ENCODE data around the gene COMMD1. TPM values are rescaled to one million over a fixed set of nuclear protein-coding genes. Genes with fewer than 3 reads are reported as not detected.

COMMD1 gene
- total RNA-seq, 1 donor from 2014 or later, result 39.7 TPM

DNA sequence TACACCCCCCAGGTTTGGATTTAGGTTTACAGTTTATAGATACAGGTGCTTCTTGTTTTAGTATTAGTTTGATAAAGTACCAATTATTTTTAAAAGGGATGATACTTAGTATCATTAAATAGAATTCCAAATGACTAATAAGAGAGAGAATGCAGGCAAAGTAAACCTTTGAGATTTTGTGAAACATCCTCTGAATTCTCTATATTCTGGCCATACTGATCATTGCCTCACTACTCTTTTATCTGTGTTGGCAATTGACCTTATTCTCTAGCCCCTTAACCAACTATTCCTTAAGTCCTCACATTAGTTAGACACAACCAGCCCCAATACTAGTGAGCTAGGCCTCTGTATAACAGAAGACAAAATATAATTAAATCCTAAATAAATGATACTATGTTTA, 125.4 kb downstream of the COMMD1 start:
- H3K4me1 Mint-ChIP-seq (ENCODE audit: unreplicated experiment), result peaks cover 1% of the 10 kb centered on the region
- H3K27me3 Mint-ChIP-seq (ENCODE audit: unreplicated experiment), result no peaks in the 10 kb centered on the region
- no peak for DNase-seq (ENCODE audit: extremely low spot score, unreplicated experiment)
- H3K4me3 Mint-ChIP-seq (ENCODE audit: unreplicated experiment), result no peak overlapping the region
- H3K36me3 Mint-ChIP-seq (ENCODE audit: unreplicated experiment), result no peaks in the 10 kb centered on the region
- no peaks in the 10 kb centered on the region for H3K9me3 Mint-ChIP-seq (ENCODE audit: unreplicated experiment)
- H3K27ac Mint-ChIP-seq (ENCODE audit: unreplicated experiment), result no peak overlapping the region
- TF ChIP-seq, protein P1, sequence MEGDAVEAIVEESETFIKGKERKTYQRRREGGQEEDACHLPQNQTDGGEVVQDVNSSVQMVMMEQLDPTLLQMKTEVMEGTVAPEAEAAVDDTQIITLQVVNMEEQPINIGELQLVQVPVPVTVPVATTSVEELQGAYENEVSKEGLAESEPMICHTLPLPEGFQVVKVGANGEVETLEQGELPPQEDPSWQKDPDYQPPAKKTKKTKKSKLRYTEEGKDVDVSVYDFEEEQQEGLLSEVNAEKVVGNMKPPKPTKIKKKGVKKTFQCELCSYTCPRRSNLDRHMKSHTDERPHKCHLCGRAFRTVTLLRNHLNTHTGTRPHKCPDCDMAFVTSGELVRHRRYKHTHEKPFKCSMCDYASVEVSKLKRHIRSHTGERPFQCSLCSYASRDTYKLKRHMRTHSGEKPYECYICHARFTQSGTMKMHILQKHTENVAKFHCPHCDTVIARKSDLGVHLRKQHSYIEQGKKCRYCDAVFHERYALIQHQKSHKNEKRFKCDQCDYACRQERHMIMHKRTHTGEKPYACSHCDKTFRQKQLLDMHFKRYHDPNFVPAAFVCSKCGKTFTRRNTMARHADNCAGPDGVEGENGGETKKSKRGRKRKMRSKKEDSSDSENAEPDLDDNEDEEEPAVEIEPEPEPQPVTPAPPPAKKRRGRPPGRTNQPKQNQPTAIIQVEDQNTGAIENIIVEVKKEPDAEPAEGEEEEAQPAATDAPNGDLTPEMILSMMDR (IDR thresholded peaks at IDR 0.05), result no peak

GRCh38 chr2:62032096-62032495, 126.6 kb downstream of the COMMD1 start:
- Mint-ChIP-seq H3K4me1 (ENCODE audit: unreplicated experiment) (peaks cover 1% of the 10 kb centered on the region), H3K36me3 (ENCODE audit: unreplicated experiment) (no peaks in the 10 kb centered on the region), H3K4me3 (ENCODE audit: unreplicated experiment) (no peak overlapping the region), H3K27me3 (ENCODE audit: unreplicated experiment) (no peaks in the 10 kb centered on the region), H3K9me3 (ENCODE audit: unreplicated experiment) (no peaks in the 10 kb centered on the region), H3K27ac (ENCODE audit: unreplicated experiment) (no peak overlapping the region)
- no peak for DNase-seq (ENCODE audit: extremely low spot score, unreplicated experiment)
- TF ChIP-seq, protein P1 (IDR thresholded peaks at IDR 0.05), result no peak

- Mint-ChIP-seq H3K36me3 (ENCODE audit: unreplicated experiment) (no peaks in the 10 kb centered on the region), H3K4me1 (ENCODE audit: unreplicated experiment) (peaks cover 1% of the 10 kb centered on the region), H3K9me3 (ENCODE audit: unreplicated experiment) (no peaks in the 10 kb centered on the region), H3K4me3 (ENCODE audit: unreplicated experiment) (no peak overlapping the region), H3K27me3 (ENCODE audit: unreplicated experiment) (no peaks in the 10 kb centered on the region), H3K27ac (ENCODE audit: unreplicated experiment) (no peak overlapping the region)
- DNase-seq (ENCODE audit: extremely low spot score, unreplicated experiment), result no peak
- TF ChIP-seq, protein P1 (IDR thresholded peaks at IDR 0.05), result no peak
Observed at GRCh38 chr2:62034715-62035114, 129.2 kb downstream of the COMMD1 start.

DNA sequence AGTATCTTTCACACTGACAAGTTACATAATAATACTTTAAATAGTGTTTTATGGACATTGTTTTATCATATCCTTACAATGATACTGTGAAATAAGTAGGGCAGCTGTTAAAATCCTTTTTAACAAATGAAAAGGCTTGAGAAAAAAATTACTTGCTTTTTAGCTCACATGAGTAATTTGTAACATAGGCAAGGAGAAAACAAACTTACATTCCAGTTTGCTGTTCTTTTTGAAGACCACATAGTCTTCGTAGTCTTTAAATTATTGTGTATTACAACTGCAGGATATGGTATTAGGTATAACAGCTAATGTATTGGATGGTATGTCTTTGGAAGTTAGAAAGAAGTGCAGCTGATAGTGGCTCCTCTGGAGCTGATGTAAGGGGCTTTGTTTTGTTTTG, 130.8 kb downstream of the COMMD1 start:
- no peak for DNase-seq (ENCODE audit: extremely low spot score, unreplicated experiment)
- Mint-ChIP-seq H3K36me3 (ENCODE audit: unreplicated experiment) (no peaks in the 10 kb centered on the region), H3K9me3 (ENCODE audit: unreplicated experiment) (no peaks in the 10 kb centered on the region), H3K4me3 (ENCODE audit: unreplicated experiment) (no peak overlapping the region), H3K27me3 (ENCODE audit: unreplicated experiment) (no peaks in the 10 kb centered on the region), H3K27ac (ENCODE audit: unreplicated experiment) (no peak overlapping the region), H3K4me1 (ENCODE audit: unreplicated experiment) (peaks cover 1% of the 10 kb centered on the region)
- TF ChIP-seq, protein P1 (IDR thresholded peaks at IDR 0.05), result no peak

GRCh38 chr2:62036761-62037250, 131.3 kb downstream of the COMMD1 start:
- Mint-ChIP-seq H3K27ac (ENCODE audit: unreplicated experiment) (no peak overlapping the region), H3K4me1 (ENCODE audit: unreplicated experiment) (peaks cover 1% of the 10 kb centered on the region), H3K36me3 (ENCODE audit: unreplicated experiment) (no peaks in the 10 kb centered on the region), H3K4me3 (ENCODE audit: unreplicated experiment) (no peak overlapping the region), H3K27me3 (ENCODE audit: unreplicated experiment) (no peaks in the 10 kb centered on the region), H3K9me3 (ENCODE audit: unreplicated experiment) (no peaks in the 10 kb centered on the region)
- no peak for DNase-seq (ENCODE audit: extremely low spot score, unreplicated experiment)
- TF ChIP-seq, protein P1 (IDR thresholded peaks at IDR 0.05), result no peak

All from osteocyte (in vitro differentiated cells).